Epithelial cell of proximal tubule (primary cell): ENCODE data around the gene FBXW7. TPM values are rescaled to one million over a fixed set of nuclear protein-coding genes. Genes with fewer than 3 reads are reported as not detected.

ENCODE experiments used
- total RNA-seq: library from RNA; depleted of rRNA; stranded (reverse); fragments of >200 nt; gene quantifications from 2 replicates; pipeline ENCODE4 v1.2.3, GENCODE V29; 2015

Gene FBXW7
- total RNA-seq, 1 donor from 2014 or later: 32.9 TPM

Other genes with a start within 250 kb of the FBXW7 start
- gene TMEM154, start 143.9 kb upstream of the FBXW7 start, total RNA-seq: 11.8 and 21.9 TPM in 2 replicates
- gene TIGD4, start 243.6 kb upstream of the FBXW7 start, total RNA-seq: 0.12 and 0.36 TPM in 2 replicates
- gene ARFIP1, start 243.9 kb upstream of the FBXW7 start, total RNA-seq: 29.1 and 33.9 TPM in 2 replicates